Uterus (tissue), 2 donors: ENCODE results near the gene TEX54.
A peak's percentile ranks its signal among the peaks of the same experiment; 100 is the strongest.

ENCODE experiments used
- POLR2A ChIP-seq, 2 donors: fragments of 450-650 bp; IDR thresholded peaks; one replicate each; pipeline ENCODE4 v1.6.1; 2016; ENCODE audit warnings: antibody characterized with exemption in 2 of 2, mild to moderate bottlenecking in 1 of 2, moderate library complexity in 1 of 2
- TF ChIP-seq, protein P1 (sequence below), 4 experiments: fragments of 200-600 bp in 2 of 4; fragments of 450-650 bp in 2 of 4; sonication (generic) in 2 of 4; IDR thresholded peaks; one replicate each; pipeline ENCODE4 v1.5.1; 2016 to 2019; ENCODE audit warnings: antibody characterized with exemption in 4 of 4, mild to moderate bottlenecking in 2 of 4, moderate library complexity in 1 of 4

DNA sequence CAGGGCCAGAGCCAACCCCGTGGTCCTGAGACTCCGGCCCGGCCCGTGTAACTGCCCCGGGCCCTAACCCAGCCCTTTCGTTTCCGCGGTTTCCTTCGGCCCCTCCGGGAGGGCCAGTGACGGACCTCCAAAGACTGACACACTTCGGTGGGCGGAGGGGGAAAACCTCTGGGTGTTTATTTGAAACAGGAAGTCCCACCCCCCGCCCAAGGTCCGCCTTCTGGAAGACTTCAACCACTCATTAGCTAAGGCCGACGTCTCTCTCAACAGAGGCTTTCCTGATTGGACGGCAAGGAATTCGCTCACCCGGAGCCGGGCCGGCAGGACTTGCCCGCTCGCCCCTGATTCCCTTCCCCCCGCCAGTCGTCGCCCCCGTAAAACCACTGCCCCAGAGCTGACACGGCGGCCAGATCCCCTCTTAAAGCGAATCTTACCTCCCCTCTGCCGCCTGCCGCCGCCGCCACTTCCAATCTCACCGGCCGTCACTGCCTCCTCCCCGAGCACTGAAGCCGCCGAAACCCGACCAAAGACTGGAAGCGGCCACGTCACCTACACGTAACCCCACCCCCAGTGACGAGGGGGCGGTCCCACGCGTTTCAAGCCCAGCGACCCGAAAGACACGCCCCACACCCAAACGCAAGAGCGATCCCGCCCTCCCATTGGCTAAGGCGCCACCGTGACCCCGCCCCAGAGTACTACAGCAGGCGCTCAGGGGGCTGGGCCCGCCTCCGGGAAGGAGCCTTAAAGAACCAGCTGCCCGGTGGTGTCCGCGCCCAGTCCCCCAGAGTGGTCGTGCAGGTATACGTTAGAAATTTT, 913 bp downstream of the TEX54 start, which contains the start of gene STX5:
- TF ChIP-seq POLR2A (IDR thresholded peaks at IDR 0.05) = peak; percentile 78 to 87
- TF ChIP-seq, protein P1, sequence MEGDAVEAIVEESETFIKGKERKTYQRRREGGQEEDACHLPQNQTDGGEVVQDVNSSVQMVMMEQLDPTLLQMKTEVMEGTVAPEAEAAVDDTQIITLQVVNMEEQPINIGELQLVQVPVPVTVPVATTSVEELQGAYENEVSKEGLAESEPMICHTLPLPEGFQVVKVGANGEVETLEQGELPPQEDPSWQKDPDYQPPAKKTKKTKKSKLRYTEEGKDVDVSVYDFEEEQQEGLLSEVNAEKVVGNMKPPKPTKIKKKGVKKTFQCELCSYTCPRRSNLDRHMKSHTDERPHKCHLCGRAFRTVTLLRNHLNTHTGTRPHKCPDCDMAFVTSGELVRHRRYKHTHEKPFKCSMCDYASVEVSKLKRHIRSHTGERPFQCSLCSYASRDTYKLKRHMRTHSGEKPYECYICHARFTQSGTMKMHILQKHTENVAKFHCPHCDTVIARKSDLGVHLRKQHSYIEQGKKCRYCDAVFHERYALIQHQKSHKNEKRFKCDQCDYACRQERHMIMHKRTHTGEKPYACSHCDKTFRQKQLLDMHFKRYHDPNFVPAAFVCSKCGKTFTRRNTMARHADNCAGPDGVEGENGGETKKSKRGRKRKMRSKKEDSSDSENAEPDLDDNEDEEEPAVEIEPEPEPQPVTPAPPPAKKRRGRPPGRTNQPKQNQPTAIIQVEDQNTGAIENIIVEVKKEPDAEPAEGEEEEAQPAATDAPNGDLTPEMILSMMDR (IDR thresholded peaks at IDR 0.05) = no peak
